ENCODE measurements around the gene GPC6.
A peak's percentile ranks its signal among the peaks of the same experiment; 100 is the strongest.

Gene GPC6

DNA sequence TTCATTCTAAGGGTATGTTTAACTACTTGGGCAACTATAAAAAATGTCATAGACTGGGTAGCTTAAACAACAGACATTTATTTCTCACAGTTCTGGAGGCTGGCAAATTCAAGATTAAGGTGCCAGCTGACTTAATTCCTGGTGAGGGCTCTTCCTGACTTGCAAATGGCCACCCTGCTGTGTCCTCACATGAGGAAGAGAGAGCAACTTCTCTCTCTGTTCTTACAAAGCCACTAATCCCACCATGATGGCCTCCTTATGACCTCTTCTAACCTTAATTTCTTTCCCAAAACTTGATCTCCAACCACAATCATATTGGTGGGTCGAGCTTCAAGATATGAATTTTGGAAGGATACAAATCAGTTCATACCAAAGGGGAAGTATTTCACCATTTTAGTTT is 853.9 kb downstream of the GPC6 start:
- DNase-seq: no peak

- no peak for DNase-seq
Measured at GRCh38 chr13:94087100-94087499, 860.5 kb downstream of the GPC6 start.

GRCh38 chr13:94088742-94089141 is 862.1 kb downstream of the GPC6 start:
- no peak for DNase-seq

GRCh38 chr13:94090773-94091480 is 864.3 kb downstream of the GPC6 start:
- no peak for DNase-seq

DNA sequence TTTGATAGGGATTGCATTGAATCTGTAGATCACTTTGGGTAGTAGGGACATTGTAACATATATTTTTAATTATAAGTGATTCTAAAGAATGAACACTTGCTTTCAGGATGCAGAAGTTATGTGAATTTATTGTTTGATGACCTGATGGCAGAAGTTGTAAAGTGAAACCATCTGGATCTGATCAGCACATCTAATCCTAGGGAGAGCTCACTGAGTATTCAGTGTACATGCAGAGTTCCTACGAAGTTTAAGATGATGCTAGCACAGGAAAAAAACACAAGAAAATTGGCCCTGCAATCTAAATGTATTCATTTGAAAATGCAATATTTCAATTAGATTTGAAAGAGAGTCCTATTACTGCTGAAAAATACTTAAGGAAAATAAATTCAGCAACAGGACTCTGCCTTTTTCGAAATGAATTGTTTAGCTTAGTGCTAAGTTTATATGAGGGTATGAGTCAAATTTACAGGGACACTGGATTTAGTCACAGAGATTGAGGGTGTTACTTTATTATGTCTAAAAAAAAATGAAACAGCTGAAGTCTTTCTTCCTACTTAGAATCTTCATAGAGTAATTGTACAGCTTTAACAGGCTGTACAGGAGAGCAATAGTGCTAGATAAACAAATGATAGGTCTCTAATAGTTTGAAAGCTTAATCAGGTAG is 867.2 kb downstream of the GPC6 start:
- DNase-seq: no peak

DNA sequence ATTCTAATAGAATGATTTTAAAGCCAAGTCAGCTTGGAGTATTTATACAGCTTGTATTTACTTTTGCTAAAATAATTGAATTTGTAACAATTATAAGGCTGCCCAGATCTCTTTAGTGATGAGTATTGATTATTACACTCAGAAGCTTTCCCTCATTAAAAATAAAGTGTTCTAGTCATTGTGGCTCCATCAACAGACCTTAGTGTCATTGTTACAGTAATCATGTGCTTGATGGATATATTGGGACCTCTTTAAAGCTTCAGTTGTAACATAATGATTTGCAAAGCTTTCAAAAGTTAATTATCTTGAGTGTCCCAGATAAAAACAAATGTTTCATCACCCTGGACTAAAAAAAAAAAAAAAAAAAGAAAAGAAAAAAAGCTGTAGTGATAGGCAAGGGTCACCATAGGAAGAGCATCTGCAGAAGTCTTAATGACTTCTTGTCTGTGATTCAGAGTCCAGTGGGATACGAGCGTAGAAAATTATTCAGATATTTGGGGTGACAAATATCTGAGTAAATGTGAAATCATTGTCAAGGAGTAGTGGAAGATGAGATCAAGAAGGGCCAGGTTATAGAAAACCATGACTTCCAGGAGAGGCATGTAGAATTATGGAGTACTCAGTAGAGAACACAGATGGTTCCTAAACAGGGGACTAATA is 883.2 kb downstream of the GPC6 start:
- DNase-seq: no peak

- DNase-seq: no peak
Measured at GRCh38 chr13:94112227-94112626, 885.6 kb downstream of the GPC6 start.

- DNase-seq: no peak
Measured at GRCh38 chr13:94112731-94113130, 886.1 kb downstream of the GPC6 start.

- DNase-seq: no peak
Measured at GRCh38 chr13:94113245-94113644, 886.6 kb downstream of the GPC6 start.

DNA sequence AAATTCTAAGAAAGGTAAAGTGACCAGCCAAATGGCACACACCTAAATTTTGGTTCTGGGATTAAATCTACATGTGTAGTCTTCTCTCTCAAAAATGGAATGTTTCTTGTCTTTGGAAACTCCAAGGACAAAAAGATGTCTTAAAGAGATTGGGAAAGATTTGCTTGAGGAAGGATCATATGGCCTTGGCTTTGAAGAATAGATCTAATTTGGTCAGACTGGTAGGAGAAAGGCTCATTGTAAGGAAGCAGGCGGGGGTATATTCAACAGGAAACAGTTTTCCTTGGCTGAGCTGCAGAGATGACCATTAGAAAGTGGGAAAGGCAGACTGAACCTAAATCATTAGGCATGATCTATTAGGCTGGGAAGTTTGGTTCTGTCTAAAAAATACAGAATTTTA is 887.6 kb downstream of the GPC6 start:
- DNase-seq: no peak

DNA sequence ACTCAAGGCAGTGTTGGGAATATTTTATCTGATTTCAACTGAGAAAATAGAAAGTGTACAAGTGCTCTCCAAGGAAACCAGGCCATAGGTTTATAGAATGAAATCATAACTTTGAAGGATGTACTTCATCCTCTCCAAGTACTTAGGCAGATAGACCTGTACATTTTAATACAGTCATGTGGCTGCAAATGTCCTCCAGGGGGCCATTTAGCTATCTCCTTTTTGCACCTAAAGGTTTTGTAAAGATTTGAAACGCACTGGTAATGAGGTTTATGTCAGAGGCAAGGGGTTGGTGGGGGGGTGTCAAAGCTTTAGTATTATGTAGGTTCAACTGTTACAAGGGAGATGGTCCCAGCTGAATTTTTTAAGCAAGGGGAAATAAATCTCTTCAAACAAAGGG is 888.4 kb downstream of the GPC6 start:
- DNase-seq: peak; percentile 83

- no peak for DNase-seq
Measured at GRCh38 chr13:94119360-94119936, 892.8 kb downstream of the GPC6 start.

- no peak for DNase-seq
Measured at GRCh38 chr13:94120878-94121277, 894.3 kb downstream of the GPC6 start.

- DNase-seq: no peak
Measured at GRCh38 chr13:94121686-94122085, 895.1 kb downstream of the GPC6 start.

- DNase-seq: no peak
Measured at GRCh38 chr13:94122300-94122915, 895.8 kb downstream of the GPC6 start.

DNA sequence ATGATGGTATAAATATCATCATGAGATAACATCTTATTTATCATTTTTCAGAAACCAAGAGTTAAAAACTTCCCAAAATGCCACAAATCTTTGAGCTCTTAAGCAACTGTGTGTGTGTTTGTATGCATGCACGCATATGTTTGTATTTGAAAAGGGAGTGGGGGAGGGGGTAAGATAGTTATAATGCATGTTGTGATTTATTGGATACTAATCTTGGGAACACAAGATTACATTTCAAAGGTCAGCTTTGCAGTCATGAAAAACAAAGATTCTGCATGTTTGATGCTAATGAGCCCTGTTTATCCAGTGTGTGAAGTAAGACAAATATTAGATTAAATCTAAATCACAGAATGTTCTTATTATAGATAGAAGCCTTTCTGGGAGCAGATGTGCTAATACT is 897.0 kb downstream of the GPC6 start:
- DNase-seq: no peak

DNA sequence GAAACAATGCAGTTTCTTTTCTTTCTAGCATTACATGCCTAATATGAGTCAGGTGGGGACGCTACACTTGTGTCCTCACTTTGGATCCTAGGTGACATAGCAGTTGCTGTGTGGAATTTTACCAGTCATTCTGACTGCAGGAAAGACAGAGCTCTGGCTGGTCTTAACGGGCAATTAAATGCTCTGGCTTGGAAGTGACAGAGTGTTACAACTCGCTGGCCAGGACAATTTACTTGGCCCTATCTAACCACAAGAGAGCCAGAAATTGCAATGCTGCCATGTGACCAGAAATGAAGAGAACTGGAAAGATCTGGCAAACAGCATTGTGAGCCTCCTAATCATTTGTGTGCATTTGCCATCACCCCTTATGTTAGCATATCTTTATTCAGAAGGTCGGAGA is 901.8 kb downstream of the GPC6 start:
- DNase-seq: no peak

DNA sequence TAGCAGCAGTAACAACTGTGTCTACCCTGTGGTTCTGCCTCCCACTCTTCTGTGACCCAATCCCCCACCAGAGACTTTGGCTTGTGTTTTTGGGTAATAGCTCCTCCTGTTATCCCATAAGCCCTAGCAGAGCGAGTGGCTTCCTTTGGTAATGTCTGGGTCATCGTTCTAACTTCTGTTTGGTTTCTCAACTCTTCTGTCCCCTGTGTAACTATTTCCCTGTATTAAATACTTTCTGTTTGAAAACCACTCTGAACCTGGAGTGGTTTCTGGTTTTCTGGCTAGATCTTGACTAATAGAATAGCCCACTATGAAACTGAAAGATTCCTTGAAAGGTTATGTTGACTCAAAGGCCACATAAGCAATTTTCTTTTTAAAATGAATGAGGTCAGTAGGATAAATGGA is 902.9 kb downstream of the GPC6 start:
- DNase-seq: no peak

GRCh38 chr13:94138831-94139230 is 912.2 kb downstream of the GPC6 start:
- no peak for DNase-seq

DNA sequence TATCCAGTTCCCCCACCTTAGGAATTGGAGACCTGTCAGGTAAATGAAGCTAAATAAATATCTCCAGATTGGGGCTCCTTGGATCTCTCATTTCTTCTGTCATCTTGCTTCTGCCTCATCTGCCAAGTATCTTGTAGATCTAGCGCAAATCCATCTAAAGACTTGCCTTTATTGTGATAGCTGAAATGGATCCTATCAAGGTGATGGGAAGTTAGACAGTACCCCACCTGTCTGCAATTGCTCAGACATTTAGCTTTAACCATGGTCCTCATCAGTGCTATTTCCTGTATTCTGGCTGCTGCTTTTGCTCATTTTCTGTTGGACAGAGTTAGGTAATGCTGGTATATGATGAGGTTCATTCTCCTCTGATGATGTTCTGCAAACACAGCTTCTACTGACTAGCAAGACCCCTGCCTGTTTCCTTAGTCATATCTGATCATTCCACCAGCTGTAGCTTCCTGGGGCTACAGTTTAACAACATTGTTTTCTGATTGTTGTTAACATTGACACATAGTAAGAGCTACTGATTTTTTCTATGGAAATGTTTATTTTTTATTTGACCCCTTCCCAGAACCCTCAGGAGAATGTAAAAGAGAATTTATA is 912.9 kb downstream of the GPC6 start:
- DNase-seq: no peak

DNA sequence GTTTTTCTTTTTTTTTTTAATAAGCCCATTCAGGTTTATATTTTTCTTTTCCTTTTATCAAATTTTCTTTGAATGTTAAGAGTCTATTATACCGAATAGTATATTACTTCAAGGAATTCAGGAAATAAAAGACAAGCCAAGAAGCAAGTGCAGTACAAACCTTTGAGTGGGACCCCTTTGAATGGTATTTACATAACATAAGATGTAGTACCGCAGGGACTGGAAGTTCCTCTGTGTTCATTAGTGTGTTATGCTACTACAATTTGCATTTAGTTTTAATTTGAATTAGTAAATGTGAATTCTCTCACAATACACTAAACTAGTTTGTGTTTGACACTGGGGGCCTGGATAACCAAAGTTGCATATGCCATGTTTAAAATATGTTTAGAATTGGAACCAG is 913.4 kb downstream of the GPC6 start:
- DNase-seq: no peak

DNA sequence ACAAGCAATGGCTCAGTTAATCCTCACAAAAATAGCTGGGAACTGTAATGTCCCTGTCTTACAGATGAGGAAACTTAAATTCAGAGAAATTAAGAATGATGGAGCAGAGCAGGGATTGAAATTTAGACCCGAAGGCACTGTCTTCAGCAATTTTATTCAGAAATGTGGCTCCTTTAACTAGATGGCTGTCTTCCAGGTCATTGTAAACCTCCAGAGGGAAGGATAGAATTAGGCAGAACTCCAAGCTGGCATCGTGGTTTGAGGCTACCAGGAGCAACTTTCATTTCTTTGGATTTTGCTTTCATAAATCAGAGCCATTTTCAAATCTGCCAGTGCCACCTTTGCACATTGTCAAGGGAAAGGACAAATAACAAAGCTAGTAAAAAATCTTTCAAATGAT is 913.9 kb downstream of the GPC6 start:
- DNase-seq: no peak

Data from NCI-H187 treated with DMSO at 0.1 percent for 48 hours (cell line).